HepG2 (cell line): Measurements from ENCODE around the gene NLRP14. TPM values are rescaled to one million over a fixed set of nuclear protein-coding genes. Genes with fewer than 3 reads are reported as not detected.

Experiments
- ATAC-seq: fragments of 200-7000 bp; cut with Tn5 transposase; 3 replicates; pipeline ENCODE4 v1.9.1; 2020; ENCODE audit warnings: mild to moderate bottlenecking, moderate library complexity
- BruUV-seq: library from RNA; stranded (reverse); fragments of 400-500 nt; replicated peaks from 2 replicates; lab custom pipeline; 2021; lab: Mats Ljungman, UMichigan
- CTCF ChIA-PET: fragments of 300-600 bp; formaldehyde crosslinking; extraction: SDS; loops from one replicate; lab custom pipeline; 2021; ENCODE audit warnings: low total read pairs, inconsistent platforms, low intra/inter-chr PET ratio; lab: Yijun Ruan, JAX
- POLR2A ChIA-PET: fragments of 350-600 bp; sonication (Branson Sonifier 250); formaldehyde crosslinking; loops from one replicate; lab custom pipeline; 2020; ENCODE audit warnings: antibody characterized with exemption, inconsistent platforms; lab: Yijun Ruan, JAX
- DNase-seq: peaks from one replicate; pipeline ENCODE4 v3.0.0-alpha.2; 2015; ENCODE audit warnings: low spot score
- FAIRE-seq: peaks from 3 replicates; lab custom pipeline; 2011; peaks lifted over from hg19 to GRCh38; lab: Jason Lieb, UNC
- H2AFZ ChIP-seq: one replicate; pipeline ENCODE4 v1.6.1; 2011; ENCODE audit warnings: low read length, inconsistent platforms
- H3K27ac ChIP-seq: fragments of 300-600 bp; 3 replicates; pipeline ENCODE4 v1.8.0; 2011; ENCODE audit warnings: mixed run types, mild to moderate bottlenecking, mixed read lengths, low read length, inconsistent platforms; ENCODE audit not compliant: insufficient read depth; ENCODE audit errors: extremely low read length
- H3K27me3 ChIP-seq, 2 experiments: fragments of 200-600 bp in 1 of 2; 2 replicates in 1 of 2; 3 replicates in 1 of 2; pipeline versions ENCODE4 v1.6.0 to v1.8.0; 2011; ENCODE audit warnings: low read length in 2 of 2, mild to moderate bottlenecking in 2 of 2, moderate library complexity in 2 of 2, inconsistent platforms in 1 of 2; ENCODE audit not compliant: insufficient read depth in 2 of 2, control insufficient read depth in 1 of 2
- H3K36me3 ChIP-seq, 2 experiments: fragments of 200-600 bp in 1 of 2; replicated peaks in 1 of 2; 2 replicates in 1 of 2; 3 replicates in 1 of 2; pipeline versions ENCODE4 v1.5.1 to v1.8.0; 2011; ENCODE audit warnings: low read length in 2 of 2, inconsistent platforms in 1 of 2; ENCODE audit not compliant: insufficient read depth in 2 of 2, control insufficient read depth in 1 of 2
- H3K4me1 ChIP-seq: 2 replicates; pipeline ENCODE4 v1.5.1; 2012; ENCODE audit warnings: low read length, inconsistent platforms; ENCODE audit not compliant: insufficient read depth
- H3K4me2 ChIP-seq: 2 replicates; pipeline ENCODE4 v1.6.0; 2011; ENCODE audit warnings: low read depth, low read length, inconsistent platforms
- H3K4me3 ChIP-seq, 3 experiments: fragments of 200-600 bp in 1 of 3; sonication (generic), shearing (Covaris generic) in 1 of 3; replicated peaks in 1 of 3; 2 replicates each; pipeline ENCODE4 v1.5.1; 2011 to 2016; ENCODE audit warnings: low read length in 3 of 3, inconsistent platforms in 2 of 3, low read depth in 2 of 3, mild to moderate bottlenecking in 2 of 3, control low read depth in 1 of 3, mixed read lengths in 1 of 3; ENCODE audit not compliant: insufficient read depth in 1 of 3
- H3K79me2 ChIP-seq: one replicate; pipeline ENCODE4 v1.6.1; 2011; ENCODE audit warnings: low read length, inconsistent platforms; ENCODE audit not compliant: insufficient read depth
- H3K9ac ChIP-seq: 2 replicates; pipeline ENCODE4 v1.6.0; 2011; ENCODE audit warnings: mild to moderate bottlenecking, low read depth, low read length, inconsistent platforms; ENCODE audit not compliant: insufficient read depth
- H3K9me3 ChIP-seq: 2 replicates; pipeline ENCODE4 v1.5.1; 2012; ENCODE audit warnings: mild to moderate bottlenecking, low read length
- H4K20me1 ChIP-seq: 2 replicates; pipeline ENCODE4 v1.6.0; 2011; ENCODE audit warnings: inconsistent platforms, mild to moderate bottlenecking, low read length, moderate library complexity; ENCODE audit not compliant: insufficient read depth
- AGO2 ChIP-seq: fragments of 200-400 bp; formaldehyde crosslinking; optimal IDR thresholded peaks from 2 replicates; pipeline ENCODE3; 2017; ENCODE audit warnings: mild to moderate bottlenecking, low read depth, low read length, moderate library complexity
- ARID2 ChIP-seq: sonication (generic); formaldehyde crosslinking; IDR thresholded peaks from 2 replicates; pipeline ENCODE4 v1.8.1; 2022; ENCODE audit warnings: mild to moderate bottlenecking, missing genetic modification reagents, borderline replicate concordance
- CCAR2 ChIP-seq: fragments of 200-400 bp; formaldehyde crosslinking; optimal IDR thresholded peaks from 2 replicates; pipeline ENCODE3; 2018; ENCODE audit warnings: low read depth, mild to moderate bottlenecking, low read length, moderate library complexity
- CEBPB ChIP-seq: IDR thresholded peaks from 2 replicates; pipeline ENCODE4 v1.6.1; 2011; ENCODE audit warnings: low read depth, low read length, improper control_type of control experiment, borderline replicate concordance
- CEBPG ChIP-seq: IDR thresholded peaks from 2 replicates; pipeline ENCODE4 v1.6.1; 2016
- CHD2 ChIP-seq: IDR thresholded peaks from 2 replicates; pipeline ENCODE4 v1.6.1; 2011; ENCODE audit warnings: low read depth, low read length, improper control_type of control experiment
- CREB1 ChIP-seq, 2 experiments: fragments of 450-650 bp in 1 of 2; IDR thresholded peaks; 2 replicates each; pipeline ENCODE4 v1.6.1; 2016 to 2017; ENCODE audit warnings: control low read depth in 1 of 2, mild to moderate bottlenecking in 1 of 2, missing compliant biosample characterization in 1 of 2, missing genetic modification characterization in 1 of 2
- CREM ChIP-seq, 2 experiments: sonication (generic) in 1 of 2; formaldehyde crosslinking in 1 of 2; IDR thresholded peaks; 2 replicates each; pipeline versions ENCODE4 v1.4.0 to v1.6.1; 2016 to 2020; ENCODE audit warnings: antibody characterized with exemption in 1 of 2, mild to moderate bottlenecking in 1 of 2, missing genetic modification reagents in 1 of 2
- MLX ChIP-seq: IDR thresholded peaks from 2 replicates; pipeline ENCODE4 v1.6.1; 2016
- NPAS2 ChIP-seq: sonication (generic); formaldehyde crosslinking; IDR thresholded peaks from 2 replicates; pipeline ENCODE4 v1.8.0; 2022; ENCODE audit warnings: mild to moderate bottlenecking, missing genetic modification reagents, borderline replicate concordance
- RBM39 ChIP-seq: fragments of 200-400 bp; formaldehyde crosslinking; IDR thresholded peaks from one replicate; pipeline ENCODE4 v1.6.1; 2018; ENCODE audit warnings: antibody characterized with exemption, mild to moderate bottlenecking, low read depth, low read length; ENCODE audit not compliant: poor library complexity, severe bottlenecking
- SP140L ChIP-seq: sonication (generic); formaldehyde crosslinking; IDR thresholded peaks from 2 replicates; pipeline ENCODE4 v1.4.0; 2020; ENCODE audit warnings: missing genetic modification reagents, borderline replicate concordance
- SRSF1 ChIP-seq: fragments of 200-400 bp; formaldehyde crosslinking; optimal IDR thresholded peaks from 2 replicates; pipeline ENCODE3; 2017; ENCODE audit warnings: mild to moderate bottlenecking, low read depth, low read length, moderate library complexity
- THAP11 ChIP-seq: IDR thresholded peaks from 2 replicates; pipeline ENCODE4 v1.6.1; 2016; ENCODE audit warnings: missing biosample characterization, missing genetic modification reagents
- ZIK1 ChIP-seq: sonication (generic); formaldehyde crosslinking; IDR thresholded peaks from 2 replicates; pipeline ENCODE4 v1.5.0; 2020; ENCODE audit warnings: mild to moderate bottlenecking, low read depth, missing genetic modification reagents, borderline replicate concordance
- ZNF609 ChIP-seq: sonication (generic); formaldehyde crosslinking; IDR thresholded peaks from 2 replicates; pipeline ENCODE4 v1.4.0; 2020; ENCODE audit warnings: mild to moderate bottlenecking, missing genetic modification reagents, borderline replicate concordance
- ZNF616 ChIP-seq: sonication (generic); formaldehyde crosslinking; IDR thresholded peaks from 2 replicates; pipeline ENCODE4 v1.5.0; 2020; ENCODE audit warnings: low read depth, mild to moderate bottlenecking, missing genetic modification reagents
- ZNF652 ChIP-seq: IDR thresholded peaks from 2 replicates; pipeline ENCODE4 v1.6.1; 2016; ENCODE audit warnings: low read depth, borderline replicate concordance
- WGBS: methylation state at CpG from one replicate; pipeline ENCODE4 v1.1.6; 2017; ENCODE audit warnings: low lambda C conversion rate; 5-methylcytosine and 5-hydroxymethylcytosine counted together
- in situ Hi-C: cut with HindIII; loops from 2 replicates; pipeline ENCODE4 v1.10.0; 2017; ENCODE audit warnings: low pct_unique_long_range_greater_than_20kb; ENCODE audit not compliant: extremely low pct_ligation_motif_present
- intact Hi-C: fragments of 100-400 bp; cut with micrococcal nuclease; formaldehyde crosslinking; loops from one replicate; pipeline ENCODE4 v1.10.0; 2022; ENCODE audit not compliant: unreplicated experiment
- polyA plus RNA-seq, 8 experiments: library from polyadenylated mRNA; depleted of rRNA in 3 of 8; stranded (reverse) in 7 of 8; unstranded in 1 of 8; fragments of >200 nt; fragmentation: Illumina TruSeq in 4 of 8; extraction: Trizol in 4 of 8; gene quantifications; 2 replicates each; pipeline versions ENCODE4 v1.2.1 to v1.2.3, GENCODE V29; 2011 to 2016; ENCODE audit warnings: low read depth in 4 of 8, missing spikeins in 1 of 8, mixed read lengths in 1 of 8; ENCODE audit not compliant: insufficient read depth in 1 of 8
- total RNA-seq, 5 experiments: library from RNA; depleted of rRNA; stranded (reverse); fragments of >200 nt; fragmentation: Illumina TruSeq; extraction: Trizol; gene quantifications; 2 replicates each; pipeline ENCODE4 v1.2.3, GENCODE V29; 2016; ENCODE audit warnings: low read depth in 1 of 5
- TF ChIP-seq, protein P1 (sequence below): sonication (generic); formaldehyde crosslinking; IDR thresholded peaks from 2 replicates; pipeline ENCODE4 v1.8.0; 2023; ENCODE audit warnings: mild to moderate bottlenecking, missing genetic modification reagents

Gene NLRP14
- total and polyA plus RNA-seq, 2 of the 13 experiments (the other 11 are each of a cell fraction or from before 2014, with no cell fraction given) = not detected

DNA sequence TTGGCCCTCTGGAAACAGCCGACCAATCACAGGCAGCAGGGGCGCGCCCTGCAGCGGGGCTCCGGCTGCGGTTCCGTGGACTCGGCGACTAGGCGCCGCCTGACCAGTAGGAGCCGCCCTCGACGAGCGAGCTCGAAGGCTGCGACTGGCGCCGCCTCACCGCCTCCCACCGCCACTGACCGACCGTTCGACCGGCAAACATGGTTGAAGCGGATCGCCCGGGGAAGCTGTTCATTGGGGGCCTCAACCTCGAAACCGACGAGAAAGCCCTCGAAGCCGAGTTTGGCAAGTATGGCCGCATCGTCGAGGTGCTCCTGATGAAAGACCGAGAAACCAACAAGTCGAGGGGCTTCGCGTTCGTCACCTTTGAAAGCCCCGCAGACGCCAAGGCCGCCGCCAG lies 68.6 kb downstream of the NLRP14 start, which contains the start of gene RBMXL2:
Gene RBMXL2, plus strand, starts transcription at position 78 of the 400 bp plus-strand sequence. Its CDS starts 123 bp downstream, at position 201.
- no peaks in the 10 kb centered on the region for H3K27me3 ChIP-seq
- FAIRE-seq = no peak

More for the DNA sequence above, 68.6 kb downstream of the NLRP14 start, which contains the start of gene RBMXL2:
- H4K20me1 ChIP-seq = no peaks in the 10 kb centered on the region
- H3K9ac ChIP-seq = no peak within 1 kb of the TSS
- no peak within 1 kb of the TSS for H3K4me2 ChIP-seq
- H3K36me3 ChIP-seq = no peaks in the 10 kb centered on the region
- no peak for ATAC-seq
- H3K4me3 ChIP-seq = no peak within 1 kb of the TSS
- intact Hi-C loops (no loop called here), in situ Hi-C loops (no loop called here)
- DNase-seq = no peak
- no TSS peak for BruUV-seq
- H3K27ac ChIP-seq = no peak within 1 kb of the TSS
- 87% methylated on average over 36 of the region's 45 CpGs for WGBS
- no peak within 1 kb of the TSS for H2AFZ ChIP-seq
- CTCF ChIA-PET = no interaction called here
- no peaks in the 10 kb centered on the region for H3K9me3 ChIP-seq
- H3K4me1 ChIP-seq = no peaks in the 10 kb centered on the region
- POLR2A ChIA-PET = no interaction called here
- no peaks in the 10 kb centered on the region for H3K79me2 ChIP-seq
- TF ChIP-seq, protein P1, sequence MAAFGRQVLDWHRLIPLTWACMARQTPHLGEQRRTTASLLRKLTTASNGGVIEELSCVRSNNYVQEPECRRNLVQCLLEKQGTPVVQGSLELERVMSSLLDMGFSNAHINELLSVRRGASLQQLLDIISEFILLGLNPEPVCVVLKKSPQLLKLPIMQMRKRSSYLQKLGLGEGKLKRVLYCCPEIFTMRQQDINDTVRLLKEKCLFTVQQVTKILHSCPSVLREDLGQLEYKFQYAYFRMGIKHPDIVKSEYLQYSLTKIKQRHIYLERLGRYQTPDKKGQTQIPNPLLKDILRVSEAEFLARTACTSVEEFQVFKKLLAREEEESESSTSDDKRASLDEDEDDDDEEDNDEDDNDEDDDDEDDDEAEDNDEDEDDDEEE = no peak
- TF ChIP-seq ARID2 (CRISPR knock-in tag) = no peak
- no peak for TF ChIP-seq SRSF1
- TF ChIP-seq CEBPG (CRISPR knock-in tag) = no peak
- no peak for TF ChIP-seq THAP11 (CRISPR knock-in tag)
- no peak for TF ChIP-seq ZIK1
- TF ChIP-seq MLX = no peak
- no peak for TF ChIP-seq CREM (IDR thresholded peaks at IDR 0.05)
- TF ChIP-seq CREM (CRISPR knock-in tag; IDR thresholded peaks at IDR 0.05) = no peak
- no peak for TF ChIP-seq ZNF616 (CRISPR knock-in tag)
- TF ChIP-seq CHD2 = no peak
- TF ChIP-seq CCAR2 = no peak
- no peak for TF ChIP-seq AGO2
- TF ChIP-seq NPAS2 (CRISPR knock-in tag) = no peak
- TF ChIP-seq ZNF652 (CRISPR knock-in tag) = no peak
- no peak for TF ChIP-seq RBM39
- TF ChIP-seq CREB1 (IDR thresholded peaks at IDR 0.05) = no peak
- no peak for TF ChIP-seq CREB1 (CRISPR knock-in tag; IDR thresholded peaks at IDR 0.05)
- TF ChIP-seq SP140L = no peak
- no peak for TF ChIP-seq ZNF609 (CRISPR knock-in tag)
- no peak for TF ChIP-seq CEBPB
